Measurements from ENCODE around the gene ZNF587B.

DNA sequence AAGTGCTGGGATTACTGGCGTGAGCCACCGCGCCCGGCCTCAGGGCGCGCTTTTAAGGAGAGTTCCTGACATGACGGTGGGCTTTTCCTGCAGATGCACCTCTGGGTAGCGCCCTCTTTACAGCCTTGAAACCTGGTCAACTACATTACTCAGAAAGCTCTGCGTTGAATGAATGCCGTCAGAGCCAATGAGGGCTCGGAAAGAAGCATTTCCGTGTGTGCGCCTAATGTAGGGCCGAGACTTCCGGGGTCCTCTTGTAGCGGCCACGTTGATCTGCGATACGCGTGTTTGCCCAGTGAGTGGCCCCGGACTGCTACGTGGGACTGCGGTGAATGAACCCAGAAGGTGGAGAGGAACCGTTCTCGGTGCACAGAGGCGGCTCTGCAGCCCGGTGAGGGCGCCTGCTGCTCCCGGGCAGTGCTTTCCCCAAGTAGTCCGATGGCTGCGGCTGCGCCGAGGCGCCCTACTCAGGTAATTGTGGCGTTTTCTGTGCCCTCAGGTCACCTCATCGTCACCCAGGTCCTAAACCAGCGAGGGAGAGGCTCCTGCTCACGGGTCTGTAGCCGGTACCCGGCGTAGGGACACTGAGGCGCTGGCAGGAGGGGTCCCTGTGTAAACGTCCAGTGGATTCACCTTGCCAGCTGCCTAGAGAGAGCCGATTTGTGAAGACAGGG lies 10.5 kb upstream of the ZNF587B start:
- TF ChIP-seq CTCF (IDR thresholded peaks at IDR 0.05; ENCODE audit: insufficient read depth, low read length, poor library complexity, severe bottlenecking), result no peak
- no peak for TF ChIP-seq EZH2phosphoT487 (conservative IDR thresholded peaks at IDR 0.05; ENCODE audit: low read length)

Measured in SU-DHL-6 (cell line).